K562 (cell line): ENCODE data around the gene CHAF1A. TPM values are rescaled to one million over a fixed set of nuclear protein-coding genes. Genes with fewer than 3 reads are reported as not detected.

Experiments
- EGR1 ChIP-seq: fragments of 450-650 bp; conservative IDR thresholded peaks from 2 replicates; pipeline ENCODE4 v1.6.1; 2017; ENCODE audit warnings: mild to moderate bottlenecking
- MCM2 ChIP-seq: fragments of 450-650 bp; IDR thresholded peaks from 2 replicates; pipeline ENCODE4 v1.6.1; 2017; ENCODE audit warnings: low read depth, mild to moderate bottlenecking
- MTA3 ChIP-seq: fragments of 450-650 bp; formaldehyde crosslinking; IDR thresholded peaks from 2 replicates; pipeline ENCODE4 v1.6.1; 2017; ENCODE audit warnings: mild to moderate bottlenecking, borderline replicate concordance
- PHF8 ChIP-seq: fragments of 200-600 bp; sonication (generic); IDR thresholded peaks from 2 replicates; pipeline ENCODE4 v1.6.1; 2012; ENCODE audit warnings: mixed run types, mild to moderate bottlenecking, inconsistent platforms, low read length, moderate library complexity, borderline replicate concordance
- RBM25 ChIP-seq: fragments of 200-400 bp; formaldehyde crosslinking; IDR thresholded peaks from 2 replicates; pipeline ENCODE4 v1.6.1; 2018; ENCODE audit warnings: low read length, low read depth, moderate library complexity; ENCODE audit not compliant: severe bottlenecking
- ZBTB7A ChIP-seq: IDR thresholded peaks from 2 replicates; pipeline ENCODE4 v1.6.1; 2011; ENCODE audit warnings: low read depth, mild to moderate bottlenecking, low read length, moderate library complexity, borderline replicate concordance; ENCODE audit not compliant: control insufficient read depth
- polyA plus RNA-seq, 8 experiments: library from polyadenylated mRNA; depleted of rRNA in 4 of 8; stranded (reverse) in 5 of 8; unstranded in 3 of 8; fragments of >200 nt; fragmentation: Nextera tagmentation in 2 of 8; fragmentation: Illumina TruSeq in 1 of 8; extraction: Ambion mirVana in 2 of 8; extraction: Trizol in 1 of 8; gene quantifications; 2 replicates each; pipeline versions ENCODE4 v1.2.1 to v1.2.3, GENCODE V29; 2011 to 2014; ENCODE audit warnings: inconsistent platforms in 1 of 8, missing spikeins in 1 of 8
- total RNA-seq, 7 experiments: library from RNA; depleted of rRNA in 6 of 7; stranded (reverse); fragments of >200 nt in 6 of 7; fragmentation: Illumina TruSeq in 2 of 7; extraction: Trizol in 2 of 7; gene quantifications; 2 replicates each; pipeline versions ENCODE4 v1.2.1 to v1.2.3, GENCODE V29; 2011 to 2021; ENCODE audit warnings: low replicate concordance in 1 of 7
- TF ChIP-seq, protein P1 (sequence below), 2 experiments: fragments of 450-650 bp in 1 of 2; sonication (generic) in 1 of 2; formaldehyde crosslinking in 1 of 2; IDR thresholded peaks; 2 replicates each; pipeline versions ENCODE4 v1.7.1 to v1.9.0; 2016 to 2022; ENCODE audit warnings: inconsistent platforms in 1 of 2, mild to moderate bottlenecking in 1 of 2, missing genetic modification reagents in 1 of 2
- TF ChIP-seq, protein P2 (sequence below): fragments of 250-450 bp; sonication (Bioruptor Pico); IDR thresholded peaks from 2 replicates; pipeline ENCODE4 v1.9.0; 2021; ENCODE audit warnings: mild to moderate bottlenecking
- TF ChIP-seq, protein P3 (sequence below), 2 experiments: IDR thresholded peaks; 2 replicates each; pipeline ENCODE4 v1.6.1; 2011; ENCODE audit warnings: borderline replicate concordance in 1 of 2, control low read depth in 1 of 2, low read depth in 1 of 2, low read length in 1 of 2, mild to moderate bottlenecking in 1 of 2, mixed read lengths in 1 of 2, moderate library complexity in 1 of 2; ENCODE audit not compliant: insufficient read depth in 1 of 2, insufficient read length in 1 of 2, poor library complexity in 1 of 2, severe bottlenecking in 1 of 2; ENCODE audit errors: extremely low read depth in 1 of 2
- TF ChIP-seq, protein P4 (sequence below): sonication (generic); formaldehyde crosslinking; IDR thresholded peaks from 2 replicates; pipeline ENCODE4 v1.8.0; 2022; ENCODE audit warnings: mild to moderate bottlenecking, missing genetic modification reagents, borderline replicate concordance
- TF ChIP-seq, protein P5 (sequence below): IDR thresholded peaks from 2 replicates; pipeline ENCODE4 v1.6.1; 2011; ENCODE audit not compliant: insufficient read length; ENCODE audit errors: extremely low read depth

The CHAF1A gene
- total and polyA plus RNA-seq, 9 of the 15 experiments (the other 6 are each of a cell fraction or from before 2014, with no cell fraction given): 1.6 to 86.9 (median 45.2) TPM

DNA sequence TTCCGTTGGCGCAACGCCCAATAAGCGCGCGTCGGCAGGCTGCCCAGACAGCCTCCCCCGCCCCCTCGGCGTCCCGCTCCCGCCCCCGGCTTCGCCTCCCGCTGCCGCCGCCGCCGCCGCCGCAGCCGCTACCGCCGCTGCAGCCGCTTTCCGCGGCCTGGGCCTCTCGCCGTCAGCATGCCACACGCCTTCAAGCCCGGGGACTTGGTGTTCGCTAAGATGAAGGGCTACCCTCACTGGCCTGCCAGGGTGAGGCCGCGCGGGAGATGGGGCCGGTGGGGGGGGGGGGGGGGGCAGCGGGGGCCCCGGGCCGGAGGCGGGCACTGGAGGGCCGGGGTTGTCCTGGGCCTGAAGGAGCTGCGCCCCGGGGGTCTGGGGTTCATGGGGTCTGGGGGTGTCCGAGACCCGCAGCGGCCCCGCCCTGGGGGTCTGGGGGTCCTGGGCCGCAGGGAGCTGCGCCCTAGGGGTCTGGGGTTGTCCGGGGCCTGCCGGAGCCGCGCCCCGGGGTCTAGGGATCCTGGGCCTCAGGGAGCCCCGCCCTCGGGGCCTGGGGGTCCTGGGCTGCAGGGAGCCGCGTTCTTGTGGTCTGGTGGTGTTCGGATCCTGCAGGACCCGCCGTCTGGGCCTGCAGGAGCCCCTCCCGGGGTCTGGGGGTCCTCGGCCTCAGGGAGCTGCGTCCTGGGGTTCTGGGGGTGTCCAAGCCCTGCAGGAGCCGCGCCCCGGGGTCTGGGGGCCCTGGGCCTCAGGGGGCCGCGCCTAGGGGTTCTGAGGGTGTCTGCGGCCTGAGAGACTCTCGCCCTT is 69.9 kb downstream of the CHAF1A start, which contains the start of gene HDGFL2 (continued):
- TF ChIP-seq, protein P1, sequence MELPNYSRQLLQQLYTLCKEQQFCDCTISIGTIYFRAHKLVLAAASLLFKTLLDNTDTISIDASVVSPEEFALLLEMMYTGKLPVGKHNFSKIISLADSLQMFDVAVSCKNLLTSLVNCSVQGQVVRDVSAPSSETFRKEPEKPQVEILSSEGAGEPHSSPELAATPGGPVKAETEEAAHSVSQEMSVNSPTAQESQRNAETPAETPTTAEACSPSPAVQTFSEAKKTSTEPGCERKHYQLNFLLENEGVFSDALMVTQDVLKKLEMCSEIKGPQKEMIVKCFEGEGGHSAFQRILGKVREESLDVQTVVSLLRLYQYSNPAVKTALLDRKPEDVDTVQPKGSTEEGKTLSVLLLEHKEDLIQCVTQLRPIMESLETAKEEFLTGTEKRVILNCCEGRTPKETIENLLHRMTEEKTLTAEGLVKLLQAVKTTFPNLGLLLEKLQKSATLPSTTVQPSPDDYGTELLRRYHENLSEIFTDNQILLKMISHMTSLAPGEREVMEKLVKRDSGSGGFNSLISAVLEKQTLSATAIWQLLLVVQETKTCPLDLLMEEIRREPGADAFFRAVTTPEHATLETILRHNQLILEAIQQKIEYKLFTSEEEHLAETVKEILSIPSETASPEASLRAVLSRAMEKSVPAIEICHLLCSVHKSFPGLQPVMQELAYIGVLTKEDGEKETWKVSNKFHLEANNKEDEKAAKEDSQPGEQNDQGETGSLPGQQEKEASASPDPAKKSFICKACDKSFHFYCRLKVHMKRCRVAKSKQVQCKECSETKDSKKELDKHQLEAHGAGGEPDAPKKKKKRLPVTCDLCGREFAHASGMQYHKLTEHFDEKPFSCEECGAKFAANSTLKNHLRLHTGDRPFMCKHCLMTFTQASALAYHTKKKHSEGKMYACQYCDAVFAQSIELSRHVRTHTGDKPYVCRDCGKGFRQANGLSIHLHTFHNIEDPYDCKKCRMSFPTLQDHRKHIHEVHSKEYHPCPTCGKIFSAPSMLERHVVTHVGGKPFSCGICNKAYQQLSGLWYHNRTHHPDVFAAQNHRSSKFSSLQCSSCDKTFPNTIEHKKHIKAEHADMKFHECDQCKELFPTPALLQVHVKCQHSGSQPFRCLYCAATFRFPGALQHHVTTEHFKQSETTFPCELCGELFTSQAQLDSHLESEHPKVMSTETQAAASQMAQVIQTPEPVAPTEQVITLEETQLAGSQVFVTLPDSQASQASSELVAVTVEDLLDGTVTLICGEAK (IDR thresholded peaks at IDR 0.05): 0 out of 2 replicates have a peak, but pooled peaks have one; percentile 28
- TF ChIP-seq, protein P1 (CRISPR knock-in tag; IDR thresholded peaks at IDR 0.05): no peak
- TF ChIP-seq MCM2: no peak
- TF ChIP-seq, protein P2, sequence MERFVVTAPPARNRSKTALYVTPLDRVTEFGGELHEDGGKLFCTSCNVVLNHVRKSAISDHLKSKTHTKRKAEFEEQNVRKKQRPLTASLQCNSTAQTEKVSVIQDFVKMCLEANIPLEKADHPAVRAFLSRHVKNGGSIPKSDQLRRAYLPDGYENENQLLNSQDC: peak; percentile 39; the same call in 1 of the 2 replicates
- TF ChIP-seq, protein P3, sequence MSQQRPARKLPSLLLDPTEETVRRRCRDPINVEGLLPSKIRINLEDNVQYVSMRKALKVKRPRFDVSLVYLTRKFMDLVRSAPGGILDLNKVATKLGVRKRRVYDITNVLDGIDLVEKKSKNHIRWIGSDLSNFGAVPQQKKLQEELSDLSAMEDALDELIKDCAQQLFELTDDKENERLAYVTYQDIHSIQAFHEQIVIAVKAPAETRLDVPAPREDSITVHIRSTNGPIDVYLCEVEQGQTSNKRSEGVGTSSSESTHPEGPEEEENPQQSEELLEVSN (IDR thresholded peaks at IDR 0.05; ENCODE audit: borderline replicate concordance in 1 of 2, extremely low read depth in 1 of 2, insufficient read depth in 1 of 2, insufficient read length in 1 of 2, low read depth in 1 of 2, low read length in 1 of 2, poor library complexity in 1 of 2, severe bottlenecking in 1 of 2): peak in 1 of 2 experiments; percentile 77
- peak; percentile 64 for TF ChIP-seq RBM25
- TF ChIP-seq PHF8: peak; percentile 54; the same call in 1 of the 2 replicates
- TF ChIP-seq, protein P4, sequence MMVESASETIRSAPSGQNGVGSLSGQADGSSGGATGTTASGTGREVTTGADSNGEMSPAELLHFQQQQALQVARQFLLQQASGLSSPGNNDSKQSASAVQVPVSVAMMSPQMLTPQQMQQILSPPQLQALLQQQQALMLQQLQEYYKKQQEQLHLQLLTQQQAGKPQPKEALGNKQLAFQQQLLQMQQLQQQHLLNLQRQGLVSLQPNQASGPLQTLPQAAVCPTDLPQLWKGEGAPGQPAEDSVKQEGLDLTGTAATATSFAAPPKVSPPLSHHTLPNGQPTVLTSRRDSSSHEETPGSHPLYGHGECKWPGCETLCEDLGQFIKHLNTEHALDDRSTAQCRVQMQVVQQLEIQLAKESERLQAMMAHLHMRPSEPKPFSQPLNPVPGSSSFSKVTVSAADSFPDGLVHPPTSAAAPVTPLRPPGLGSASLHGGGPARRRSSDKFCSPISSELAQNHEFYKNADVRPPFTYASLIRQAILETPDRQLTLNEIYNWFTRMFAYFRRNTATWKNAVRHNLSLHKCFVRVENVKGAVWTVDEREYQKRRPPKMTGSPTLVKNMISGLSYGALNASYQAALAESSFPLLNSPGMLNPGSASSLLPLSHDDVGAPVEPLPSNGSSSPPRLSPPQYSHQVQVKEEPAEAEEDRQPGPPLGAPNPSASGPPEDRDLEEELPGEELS: no peak
- no peak for TF ChIP-seq MTA3
- TF ChIP-seq ZBTB7A: peak; percentile 63; the same call in 1 of the 2 replicates
- TF ChIP-seq EGR1: peak; percentile 80; the same call in 1 of the 2 replicates
- TF ChIP-seq, protein P5, sequence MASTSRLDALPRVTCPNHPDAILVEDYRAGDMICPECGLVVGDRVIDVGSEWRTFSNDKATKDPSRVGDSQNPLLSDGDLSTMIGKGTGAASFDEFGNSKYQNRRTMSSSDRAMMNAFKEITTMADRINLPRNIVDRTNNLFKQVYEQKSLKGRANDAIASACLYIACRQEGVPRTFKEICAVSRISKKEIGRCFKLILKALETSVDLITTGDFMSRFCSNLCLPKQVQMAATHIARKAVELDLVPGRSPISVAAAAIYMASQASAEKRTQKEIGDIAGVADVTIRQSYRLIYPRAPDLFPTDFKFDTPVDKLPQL: no peak
